CD4-positive, alpha-beta memory T cell (primary cell): ENCODE results near the gene HOXB6. TPM values are rescaled to one million over a fixed set of nuclear protein-coding genes. Genes with fewer than 3 reads are reported as not detected.
A peak's percentile ranks its signal among the peaks of the same experiment; 100 is the strongest.

Source experiments
- CTCF ChIA-PET: fragments of 350-600 bp; sonication (Branson Sonifier 250); formaldehyde crosslinking; loops from one replicate; lab custom pipeline; 2021; ENCODE audit warnings: inconsistent platforms; ENCODE audit not compliant: partially characterized antibody; lab: Charles Lee
- POLR2A ChIA-PET: fragments of 350-600 bp; sonication (Branson Sonifier 250); formaldehyde crosslinking; loops from one replicate; lab custom pipeline; 2021; ENCODE audit not compliant: partially characterized antibody; lab: Charles Lee
- DNase-seq, 5 donors: peaks; one replicate each; pipeline versions ENCODE4 v3.0.0 to v3.0.0-alpha.2; 2020 to 2022; ENCODE audit warnings: mixed read lengths in 1 of 5
- H3K27ac ChIP-seq: one replicate; pipeline ENCODE4 v1.7.0; 2013; ENCODE audit warnings: low read depth, low read length
- H3K27me3 ChIP-seq: 2 replicates; pipeline ENCODE4 v1.7.0; 2013; ENCODE audit warnings: mild to moderate bottlenecking, low read length, moderate library complexity; ENCODE audit not compliant: insufficient read depth
- H3K36me3 ChIP-seq: 2 replicates; pipeline ENCODE4 v1.7.0; 2013; ENCODE audit warnings: mild to moderate bottlenecking, low read length, moderate library complexity; ENCODE audit not compliant: insufficient read depth
- H3K4me1 ChIP-seq: 2 replicates; pipeline ENCODE4 v1.7.0; 2013; ENCODE audit warnings: mild to moderate bottlenecking, low read length, moderate library complexity; ENCODE audit not compliant: insufficient read depth
- H3K4me3 ChIP-seq, 2 donors: one replicate each; pipeline ENCODE4 v1.7.0; 2013; ENCODE audit warnings: low read length in 2 of 2, mild to moderate bottlenecking in 1 of 2
- H3K9me3 ChIP-seq, 2 donors: one replicate each; pipeline ENCODE4 v1.7.0; 2013; ENCODE audit warnings: low read length in 2 of 2, control low read depth in 1 of 2; ENCODE audit not compliant: control insufficient read depth in 1 of 2
- H3K27ac Mint-ChIP-seq, 7 donors: one replicate each; pipeline ENCODE4 v1.8.0; 2020 to 2021; ENCODE audit warnings: mixed read lengths in 7 of 7, mild to moderate bottlenecking in 6 of 7, inconsistent platforms in 3 of 7, moderate library complexity in 3 of 7
- H3K27me3 Mint-ChIP-seq, 2 donors: one replicate each; pipeline ENCODE4 v1.8.0; 2020 to 2021; ENCODE audit warnings: mixed read lengths in 2 of 2
- H3K36me3 Mint-ChIP-seq, 2 donors: one replicate each; pipeline ENCODE4 v1.8.0; 2020 to 2021; ENCODE audit warnings: mixed read lengths in 2 of 2, inconsistent platforms in 1 of 2, mild to moderate bottlenecking in 1 of 2
- H3K4me1 Mint-ChIP-seq, 4 donors: one replicate each; pipeline ENCODE4 v1.8.0; 2020 to 2021; ENCODE audit warnings: mixed read lengths in 4 of 4, mild to moderate bottlenecking in 1 of 4
- H3K4me3 Mint-ChIP-seq, 8 donors: one replicate each; pipeline ENCODE4 v1.8.0; 2020 to 2021; ENCODE audit warnings: mixed read lengths in 8 of 8, mild to moderate bottlenecking in 7 of 8, moderate library complexity in 6 of 8, inconsistent platforms in 3 of 8
- H3K9me3 Mint-ChIP-seq, 8 donors: one replicate each; pipeline ENCODE4 v1.8.0; 2020 to 2021; ENCODE audit warnings: mixed read lengths in 8 of 8, mild to moderate bottlenecking in 5 of 8, inconsistent platforms in 3 of 8, moderate library complexity in 1 of 8
- intact Hi-C: fragments of 100-400 bp; cut with micrococcal nuclease; formaldehyde crosslinking; loops from one replicate; pipeline ENCODE4 v1.15.1; 2023
- polyA plus RNA-seq, 2 donors: library from polyadenylated mRNA; unstranded; fragments of 300-500 nt; fragmentation: Illumina TruSeq; gene quantifications; one replicate each; pipeline ENCODE4 v1.2.3, GENCODE V29; 2021
- total RNA-seq, 2 experiments: library from RNA; stranded (reverse); gene quantifications; one replicate each; pipeline ENCODE4 v1.2.3, GENCODE V29; 2021

The HOXB6 gene
- total and polyA plus RNA-seq, 4 experiments from 2014 or later: 0.38 TPM; not detected in 3

DNA sequence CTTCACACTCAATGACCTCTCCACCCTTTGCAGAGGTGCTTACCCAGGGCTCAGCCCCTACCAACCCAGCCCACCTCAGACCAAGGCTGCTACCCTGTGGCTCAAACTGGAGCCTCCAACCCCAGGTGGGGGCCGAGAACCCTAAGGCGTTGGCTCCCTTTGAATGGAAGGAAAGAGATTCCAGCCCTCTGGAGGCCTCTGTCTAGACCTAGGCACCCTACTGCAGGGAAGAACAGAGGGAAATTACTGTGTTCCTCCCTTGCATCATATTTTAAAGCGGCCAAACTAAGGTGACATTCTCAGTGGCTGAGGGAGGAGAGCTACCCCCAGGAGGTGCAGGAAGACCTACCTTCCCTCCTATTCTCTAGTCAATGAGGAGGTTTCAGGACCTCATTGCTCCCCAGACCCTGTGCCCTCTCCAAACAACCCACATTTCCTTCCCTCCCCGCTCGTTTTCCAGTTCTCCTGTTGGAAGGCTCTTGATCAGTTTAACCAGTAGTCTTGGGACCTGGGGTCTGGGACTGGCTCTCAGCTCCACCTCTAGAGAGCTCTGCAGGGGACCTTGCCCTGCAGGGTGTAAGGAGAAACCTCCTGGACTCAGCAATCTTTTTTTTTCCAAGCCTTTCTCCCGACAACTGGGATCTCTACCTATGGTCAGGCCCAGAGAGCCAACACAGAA, 15.8 kb upstream of the HOXB6 start:
- peaks cover 29% of the 10 kb centered on the region for H3K4me1 ChIP-seq
- peaks cover 0 to 4% (median 0%) of the 10 kb centered on the region in 8 donors for H3K9me3 Mint-ChIP-seq
- peaks cover 68 to 80% of the 10 kb centered on the region in 2 donors for H3K27me3 Mint-ChIP-seq
- H3K27ac ChIP-seq: no peak overlapping the region
- DNase-seq: no peak
- H3K4me1 Mint-ChIP-seq: peaks cover 11 to 41% (median 18%) of the 10 kb centered on the region in 4 donors
- no peaks in the 10 kb centered on the region for H3K36me3 Mint-ChIP-seq
- H3K9me3 ChIP-seq: no peaks in the 10 kb centered on the region
- H3K36me3 ChIP-seq: no peaks in the 10 kb centered on the region
- ChIA-PET POLR2A (no interaction called here), CTCF (interaction anchor here (1.1 to 3.2 kb wide), 4 partner anchors 8 to 540 kb away, joined by 3 to 26 read pairs (median 8); no protein-coding TSS in a partner anchor)
- H3K4me3 Mint-ChIP-seq: no peak overlapping the region
- peaks cover 89% of the 10 kb centered on the region for H3K27me3 ChIP-seq
- intact Hi-C loops: no loop called here
- H3K27ac Mint-ChIP-seq: peak overlapping the region in 1 of 7 donors; percentile 79
- H3K4me3 ChIP-seq: no peak overlapping the region

DNA sequence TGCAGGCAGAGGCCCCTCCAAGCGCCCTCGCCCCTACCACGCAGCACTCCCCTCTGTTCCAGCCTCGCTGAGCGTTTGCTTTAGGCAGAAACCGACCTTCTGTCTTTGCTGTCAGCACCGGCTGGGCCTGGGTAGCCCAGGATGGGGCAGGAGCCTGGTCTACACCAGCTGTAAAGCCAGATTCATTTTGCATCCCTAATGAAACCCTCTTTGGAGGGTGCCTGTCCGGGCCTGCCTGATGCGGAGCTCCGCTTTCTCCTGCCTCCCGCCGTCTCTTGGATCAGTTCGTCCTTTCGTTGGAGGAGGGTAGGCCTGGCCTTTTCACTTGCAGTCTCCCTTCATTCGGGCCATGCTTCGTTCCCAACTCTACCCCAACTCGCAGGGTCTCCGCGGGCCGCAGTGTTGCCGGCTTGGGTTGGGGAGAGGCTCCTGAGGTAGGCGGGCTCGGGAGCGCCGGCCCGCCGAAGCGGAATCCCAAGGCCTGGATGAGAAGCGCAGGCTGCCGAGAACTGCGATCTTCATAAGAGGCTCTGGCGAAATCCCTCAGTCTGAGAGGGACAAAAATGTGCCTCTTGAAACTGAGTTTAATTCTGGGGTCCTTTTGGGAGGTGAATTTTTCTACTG, 15.2 kb upstream of the HOXB6 start:
- H3K27ac ChIP-seq: no peak overlapping the region
- Mint-ChIP-seq H3K4me1 (peaks cover 9 to 44% (median 17%) of the 10 kb centered on the region in 4 donors), H3K27me3 (peaks cover 70 to 84% of the 10 kb centered on the region in 2 donors), H3K4me3 (no peak overlapping the region), H3K36me3 (no peaks in the 10 kb centered on the region), H3K9me3 (peaks cover 0 to 4% (median 0%) of the 10 kb centered on the region in 8 donors), H3K27ac (peak overlapping the region in 1 of 7 donors; percentile 79)
- POLR2A ChIA-PET: no interaction called here
- intact Hi-C loops: loop anchor here (2.0 kb wide), 1 partner anchor 843 kb away; no protein-coding TSS in a partner anchor
- H3K4me3 ChIP-seq: no peak overlapping the region
- no peaks in the 10 kb centered on the region for H3K9me3 ChIP-seq
- no peak for DNase-seq
- no peaks in the 10 kb centered on the region for H3K36me3 ChIP-seq
- peaks cover 25% of the 10 kb centered on the region for H3K4me1 ChIP-seq
- peaks cover 90% of the 10 kb centered on the region for H3K27me3 ChIP-seq
- CTCF ChIA-PET: interaction anchor here (1.2 to 3.2 kb wide), 3 partner anchors 9 to 539 kb away, joined by 3 to 26 read pairs (median 13); no protein-coding TSS in a partner anchor

DNA sequence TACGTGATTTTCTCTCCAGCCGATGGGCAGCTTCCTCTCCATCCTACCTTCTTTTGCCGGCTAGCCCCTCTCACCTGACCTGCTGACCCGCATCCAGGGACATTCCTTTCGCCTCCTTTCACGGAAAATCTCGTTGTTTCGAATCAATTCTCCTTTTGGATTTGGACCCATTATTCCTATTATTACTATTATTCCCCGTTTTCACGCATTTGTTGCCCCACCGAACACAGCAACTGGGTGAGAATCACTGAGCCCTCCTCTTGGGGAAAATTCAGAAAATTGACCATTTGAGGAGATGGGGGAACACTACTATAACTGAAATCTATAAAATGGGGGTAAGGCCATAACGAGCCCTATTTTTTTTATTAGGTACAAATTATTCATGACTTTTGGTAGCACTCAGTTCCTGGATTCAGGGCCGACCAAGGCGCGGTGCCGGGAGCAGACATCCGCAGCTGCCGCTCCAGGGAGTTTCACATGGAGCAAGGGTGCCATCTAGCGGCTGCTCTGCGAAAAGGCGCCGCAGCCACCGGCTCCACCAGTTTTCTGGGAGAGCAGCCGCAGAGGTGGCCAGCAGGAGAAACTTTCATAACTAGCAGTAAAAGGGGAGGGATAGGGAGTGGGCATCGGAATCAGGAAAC, 13.6 kb upstream of the HOXB6 start:
- Mint-ChIP-seq H3K9me3 (peaks cover 0 to 6% (median 0%) of the 10 kb centered on the region in 8 donors), H3K36me3 (no peaks in the 10 kb centered on the region), H3K4me3 (peak overlapping the region in 6 of 8 donors; percentile 16 to 59 (median 35)), H3K27me3 (peaks cover 71 to 83% of the 10 kb centered on the region in 2 donors), H3K4me1 (peaks cover 17 to 59% (median 30%) of the 10 kb centered on the region in 4 donors), H3K27ac (peak overlapping the region in 4 of 7 donors; percentile 75 to 91 (median 80))
- no peak overlapping the region for H3K4me3 ChIP-seq
- peak; percentile 73 to 84 (median 77) for DNase-seq
- no peaks in the 10 kb centered on the region for H3K9me3 ChIP-seq
- POLR2A ChIA-PET: interaction anchor here (1.0 to 1.3 kb wide), 2 partner anchors 9 to 19 kb away, joined by 3 to 4 read pairs; no protein-coding TSS in a partner anchor
- no peak overlapping the region for H3K27ac ChIP-seq
- H3K36me3 ChIP-seq: no peaks in the 10 kb centered on the region
- H3K4me1 ChIP-seq: peaks cover 35% of the 10 kb centered on the region
- peaks cover 89% of the 10 kb centered on the region for H3K27me3 ChIP-seq
- intact Hi-C loops: loop anchor here (1.0 to 2.0 kb wide), 6 partner anchors 282 to 842 kb away; no protein-coding TSS in a partner anchor
- CTCF ChIA-PET: interaction anchor here (0.5 to 3.2 kb wide), 30 partner anchors 11 to 734 kb away, joined by 3 to 27 read pairs (median 4); partner anchors contain the start of gene HOXB5

- intact Hi-C loops: loop anchor here (1.0 to 2.0 kb wide), 6 partner anchors 281 to 841 kb away; no protein-coding TSS in a partner anchor
- no peak for DNase-seq
- Mint-ChIP-seq H3K4me1 (peaks cover 20 to 64% (median 34%) of the 10 kb centered on the region in 4 donors), H3K9me3 (peaks cover 0 to 6% (median 0%) of the 10 kb centered on the region in 8 donors), H3K36me3 (no peaks in the 10 kb centered on the region), H3K4me3 (peak overlapping the region in 3 of 8 donors; percentile 25 to 59 (median 48)), H3K27ac (peak overlapping the region in 3 of 7 donors; percentile 43 to 81 (median 75)), H3K27me3 (peaks cover 67 to 81% of the 10 kb centered on the region in 2 donors)
- H3K27ac ChIP-seq: no peak overlapping the region
- H3K27me3 ChIP-seq: peaks cover 88% of the 10 kb centered on the region
- CTCF ChIA-PET: interaction anchor here (0.8 to 3.2 kb wide), 18 partner anchors 11 to 591 kb away, joined by 3 to 27 read pairs (median 5); partner anchors contain the start of gene HOXB5
- H3K9me3 ChIP-seq: no peaks in the 10 kb centered on the region
- H3K4me3 ChIP-seq: no peak overlapping the region
- H3K36me3 ChIP-seq: no peaks in the 10 kb centered on the region
- POLR2A ChIA-PET: interaction anchor here (1.0 to 1.3 kb wide), 3 partner anchors 9 to 19 kb away, joined by 3 to 4 read pairs (median 4); no protein-coding TSS in a partner anchor
- H3K4me1 ChIP-seq: peaks cover 40% of the 10 kb centered on the region
Measured at GRCh38 chr17:48617471-48618255, 12.9 kb upstream of the HOXB6 start.

- Histone ChIP-seq H3K36me3 (no peaks in the 10 kb centered on the region), H3K4me3 (no peak overlapping the region), H3K27me3 (peaks cover 88% of the 10 kb centered on the region), H3K9me3 (no peaks in the 10 kb centered on the region), H3K27ac (no peak overlapping the region), H3K4me1 (peaks cover 46% of the 10 kb centered on the region)
- Mint-ChIP-seq H3K36me3 (no peaks in the 10 kb centered on the region), H3K4me3 (peak overlapping the region in 3 of 8 donors; percentile 1 to 35 (median 31)), H3K27me3 (peaks cover 65 to 77% of the 10 kb centered on the region in 2 donors), H3K4me1 (peaks cover 26 to 64% (median 39%) of the 10 kb centered on the region in 4 donors), H3K9me3 (peaks cover 0 to 6% (median 0%) of the 10 kb centered on the region in 8 donors), H3K27ac (peak overlapping the region in 3 of 7 donors; percentile 31 to 81 (median 43))
- no peak for DNase-seq
- POLR2A ChIA-PET: interaction anchor here (1.2 kb wide), 1 partner anchor 8 kb away, joined by 4 read pairs; no protein-coding TSS in a partner anchor
- intact Hi-C loops: no loop called here
- CTCF ChIA-PET: interaction anchor here (1.0 to 3.2 kb wide), 6 partner anchors 12 to 590 kb away, joined by 3 to 26 read pairs (median 12); no protein-coding TSS in a partner anchor
Measured at GRCh38 chr17:48616717-48617470, 12.1 kb upstream of the HOXB6 start.
